Psoas muscle (tissue), 8 donors: ENCODE data around the gene KSR1. TPM values are rescaled to one million over a fixed set of nuclear protein-coding genes. Genes with fewer than 3 reads are reported as not detected.

Experiments
- ATAC-seq, 4 donors: fragments of 200-7000 bp; cut with Tn5 transposase; one replicate each; pipeline ENCODE4 v1.9.1; 2020; ENCODE audit warnings: moderate library complexity in 3 of 4, mild to moderate bottlenecking in 2 of 4
- DNase-seq, 2 donors: peaks; one replicate each; pipeline ENCODE4 v3.0.0-alpha.2; 2020
- H3K27ac ChIP-seq: fragments of 200-600 bp; one replicate; pipeline ENCODE4 v1.8.0; 2022
- H3K27me3 ChIP-seq, 3 donors: fragments of 200-600 bp in 1 of 3; one replicate each; pipeline versions ENCODE4 v1.6.1 to v1.8.0; 2013 to 2022; ENCODE audit warnings: low read length in 2 of 3, mild to moderate bottlenecking in 2 of 3, moderate library complexity in 1 of 3; ENCODE audit not compliant: insufficient read depth in 3 of 3
- H3K36me3 ChIP-seq, 2 donors: fragments of 200-600 bp in 1 of 2; one replicate each; pipeline versions ENCODE4 v1.6.1 to v1.8.0; 2013 to 2022; ENCODE audit warnings: low read depth in 1 of 2, mild to moderate bottlenecking in 1 of 2, moderate library complexity in 1 of 2; ENCODE audit not compliant: insufficient read depth in 1 of 2
- H3K4me1 ChIP-seq: fragments of 200-600 bp; one replicate; pipeline ENCODE4 v1.8.0; 2022
- H3K4me3 ChIP-seq: fragments of 200-600 bp; one replicate; pipeline ENCODE4 v1.8.0; 2022; ENCODE audit warnings: mild to moderate bottlenecking
- H3K9me3 ChIP-seq: fragments of 200-600 bp; one replicate; pipeline ENCODE4 v1.8.0; 2022
- WGBS, 3 donors: extraction: QIAGEN DNeasy Blood & Tissue Kit; methylation state at CpG; one replicate each; pipeline versions ENCODE4 v1.1.6 to v1.1.7; 2013; 5-methylcytosine and 5-hydroxymethylcytosine counted together
- intact Hi-C, 2 donors: fragments of 100-400 bp; cut with DNase I; formaldehyde crosslinking; loops; one replicate each; pipeline versions ENCODE4 v1.11.0 to v1.14.2; 2022
- polyA plus RNA-seq, 3 donors: library from polyadenylated mRNA; stranded (reverse); fragments of 200-250 nt; gene quantifications; one replicate each; pipeline ENCODE4 v1.2.3, GENCODE V29; 2013
- total RNA-seq, 4 donors: library from RNA; stranded (reverse); fragmentation: NEBNext Ultra II Directional in 2 of 4; extraction: Animal tissue kit (Norgen Biotek cat#: 25700) in 2 of 4; gene quantifications; one replicate each; pipeline versions ENCODE4 v1.2.1 to v1.2.4, GENCODE V29; 2021 to 2023
- TF ChIP-seq, protein P1 (sequence below): fragments of 200-600 bp; IDR thresholded peaks from one replicate; pipeline ENCODE4 v1.8.0; 2022; ENCODE audit warnings: antibody characterized with exemption
- donor health status: healthy with polysubstance abuse.
- donor health status: DM: no; HTN: no; CAD: no; lungs with moderate emphysema.
- donor health status: Bipolar disorder and iron deficiency.
- donor health status: healthy.
- donor health status: DM: yes; HTN: yes; CAD: no.
- donor health status: DM: no; HTN: no; CAD: no.
- donor health status: DM: no; HTN: no; CAD: no.
- donor health status: DM: yes; HTN: yes; CAD: no.

KSR1 gene
- total and polyA plus RNA-seq, 7 donors: 7.8 to 93.0 (median 46.5) TPM

DNA sequence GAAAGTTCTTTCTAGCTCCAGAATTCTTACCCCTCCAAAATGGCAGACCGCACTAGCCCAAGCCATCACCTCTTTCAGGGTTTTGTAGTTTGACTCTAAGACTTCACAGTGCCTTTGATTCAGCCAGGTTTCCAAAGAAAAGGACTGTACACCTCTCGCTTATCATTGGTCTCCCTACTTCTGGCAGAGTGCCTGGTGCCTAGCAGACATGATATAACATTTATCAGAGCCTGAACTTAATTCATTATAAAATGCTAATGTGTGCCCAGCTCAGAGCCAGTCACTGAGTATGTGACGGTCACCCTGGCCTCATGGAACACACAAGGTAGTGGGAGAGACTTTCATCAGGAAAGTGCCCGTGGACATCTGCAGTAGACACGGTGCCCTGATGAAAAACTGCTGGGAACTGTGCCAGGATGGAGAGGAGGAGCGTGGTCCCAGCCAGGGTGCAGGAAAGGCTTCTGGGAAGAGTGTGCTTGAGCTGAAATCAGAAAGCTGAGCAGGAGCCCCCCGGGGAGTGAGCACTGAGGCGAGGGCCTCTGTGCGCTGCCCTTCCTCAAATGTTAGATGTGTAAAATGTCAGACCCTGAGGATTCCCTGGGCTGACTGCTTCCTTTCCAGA lies 140.4 kb downstream of the KSR1 start:
- H3K36me3 ChIP-seq: peaks cover 0 to 93% of the 10 kb centered on the region in 2 donors
- no peak overlapping the region for H3K4me3 ChIP-seq
- H3K4me1 ChIP-seq: peaks cover 25% of the 10 kb centered on the region
- H3K27ac ChIP-seq: no peak overlapping the region
- DNase-seq: no peak
- ATAC-seq: no peak
- WGBS, 3 donors: 58 to 61% (median 58%) methylated on average over 9 of the region's 9 CpGs
- TF ChIP-seq, protein P1, sequence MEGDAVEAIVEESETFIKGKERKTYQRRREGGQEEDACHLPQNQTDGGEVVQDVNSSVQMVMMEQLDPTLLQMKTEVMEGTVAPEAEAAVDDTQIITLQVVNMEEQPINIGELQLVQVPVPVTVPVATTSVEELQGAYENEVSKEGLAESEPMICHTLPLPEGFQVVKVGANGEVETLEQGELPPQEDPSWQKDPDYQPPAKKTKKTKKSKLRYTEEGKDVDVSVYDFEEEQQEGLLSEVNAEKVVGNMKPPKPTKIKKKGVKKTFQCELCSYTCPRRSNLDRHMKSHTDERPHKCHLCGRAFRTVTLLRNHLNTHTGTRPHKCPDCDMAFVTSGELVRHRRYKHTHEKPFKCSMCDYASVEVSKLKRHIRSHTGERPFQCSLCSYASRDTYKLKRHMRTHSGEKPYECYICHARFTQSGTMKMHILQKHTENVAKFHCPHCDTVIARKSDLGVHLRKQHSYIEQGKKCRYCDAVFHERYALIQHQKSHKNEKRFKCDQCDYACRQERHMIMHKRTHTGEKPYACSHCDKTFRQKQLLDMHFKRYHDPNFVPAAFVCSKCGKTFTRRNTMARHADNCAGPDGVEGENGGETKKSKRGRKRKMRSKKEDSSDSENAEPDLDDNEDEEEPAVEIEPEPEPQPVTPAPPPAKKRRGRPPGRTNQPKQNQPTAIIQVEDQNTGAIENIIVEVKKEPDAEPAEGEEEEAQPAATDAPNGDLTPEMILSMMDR: no peak
- no peaks in the 10 kb centered on the region for H3K9me3 ChIP-seq
- intact Hi-C loops: no loop called here
- H3K27me3 ChIP-seq: no peaks in the 10 kb centered on the region

DNA sequence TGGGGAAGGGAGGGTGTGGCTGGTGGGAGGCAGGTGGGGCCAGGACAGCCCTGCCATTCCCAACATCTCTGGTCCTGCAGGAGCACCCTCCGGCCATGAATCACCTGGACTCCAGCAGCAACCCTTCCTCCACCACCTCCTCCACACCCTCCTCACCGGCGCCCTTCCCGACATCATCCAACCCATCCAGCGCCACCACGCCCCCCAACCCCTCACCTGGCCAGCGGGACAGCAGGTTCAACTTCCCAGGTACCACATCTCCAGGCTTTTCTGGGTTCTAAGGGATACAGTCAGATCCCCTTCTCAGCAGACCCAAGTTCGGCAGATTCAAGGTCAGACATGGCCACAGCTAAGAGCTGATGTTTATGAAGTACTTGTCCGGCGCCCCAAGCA lies 140.9 kb downstream of the KSR1 start:
- 86 to 90% (median 86%) methylated on average over 10 of the region's 10 CpGs for WGBS, 3 donors
- no peak overlapping the region for H3K27ac ChIP-seq
- no peaks in the 10 kb centered on the region for H3K9me3 ChIP-seq
- intact Hi-C loops: no loop called here
- peaks cover 0 to 91% of the 10 kb centered on the region in 2 donors for H3K36me3 ChIP-seq
- H3K27me3 ChIP-seq: no peaks in the 10 kb centered on the region
- ATAC-seq: no peak
- peaks cover 22% of the 10 kb centered on the region for H3K4me1 ChIP-seq
- TF ChIP-seq, protein P1: no peak
- H3K4me3 ChIP-seq: no peak overlapping the region
- no peak for DNase-seq

DNA sequence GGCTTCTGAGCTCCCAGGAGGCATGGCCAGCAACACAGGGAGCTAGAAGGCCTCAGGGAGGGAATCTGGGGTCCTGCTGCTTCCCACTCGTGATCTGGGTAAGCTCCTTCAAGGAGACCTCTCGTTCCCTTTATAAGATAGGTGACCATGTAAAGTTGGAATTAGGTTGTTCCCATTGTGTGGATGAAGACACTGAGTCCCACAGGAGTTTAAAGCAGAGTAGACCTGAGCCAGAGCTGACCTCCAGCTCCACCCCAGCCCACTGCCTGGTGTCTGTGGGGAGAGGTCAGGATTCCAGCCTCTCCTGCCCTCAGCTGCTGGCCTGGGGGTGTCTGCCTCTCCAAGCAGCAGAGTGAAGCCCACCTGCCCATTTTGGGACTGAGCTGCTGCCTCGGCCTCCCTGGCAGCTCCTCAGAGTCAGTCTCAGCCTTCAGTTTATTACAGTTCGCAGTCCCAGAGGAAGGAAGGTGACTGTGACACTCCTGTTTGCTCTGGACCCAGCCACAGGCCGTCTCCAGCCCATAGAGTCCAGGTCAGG lies 141.6 kb downstream of the KSR1 start:
- peak overlapping the region; percentile 30 for H3K27ac ChIP-seq
- DNase-seq (no peak), ATAC-seq (no peak)
- no peaks in the 10 kb centered on the region for H3K9me3 ChIP-seq
- no peaks in the 10 kb centered on the region for H3K27me3 ChIP-seq
- no peak overlapping the region for H3K4me3 ChIP-seq
- TF ChIP-seq, protein P1: no peak
- intact Hi-C loops: no loop called here
- 79 to 84% (median 84%) methylated on average over 5 of the region's 5 CpGs for WGBS, 3 donors
- peaks cover 0 to 91% of the 10 kb centered on the region in 2 donors for H3K36me3 ChIP-seq
- peaks cover 17% of the 10 kb centered on the region for H3K4me1 ChIP-seq

DNA sequence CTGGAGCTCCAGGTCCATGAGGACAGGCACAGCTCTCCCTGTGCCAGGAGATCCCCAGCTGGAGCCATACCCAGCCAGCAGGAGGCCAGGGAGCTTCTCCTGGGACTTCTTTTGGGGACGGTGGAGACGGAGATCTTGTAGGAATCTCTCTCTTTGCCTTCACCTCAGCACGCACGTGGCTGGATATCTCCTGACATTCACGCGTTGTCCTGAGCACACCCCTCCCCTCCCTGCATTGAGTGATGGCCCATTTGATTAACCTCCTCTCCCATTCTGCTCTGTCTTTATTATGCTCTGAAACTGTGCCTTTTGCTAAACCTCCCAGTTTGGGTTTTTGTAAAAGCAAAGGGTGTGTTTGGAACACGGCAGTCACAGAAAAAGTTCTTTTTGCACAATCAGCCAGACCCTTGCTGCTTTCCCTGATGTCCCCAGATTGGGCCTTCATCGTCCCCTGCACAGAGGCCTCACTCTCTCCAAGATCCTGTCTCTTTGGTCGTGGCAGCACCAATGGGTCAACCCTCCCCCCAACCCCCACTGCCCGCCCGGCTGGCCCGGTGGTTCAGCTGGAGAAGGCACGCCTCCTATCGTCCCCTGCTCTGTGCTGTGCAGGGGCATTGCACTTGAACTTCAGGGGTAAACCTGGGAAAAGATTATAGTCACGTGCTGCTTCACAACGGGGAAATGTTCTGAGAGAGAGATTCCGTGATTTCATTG lies 142.2 kb downstream of the KSR1 start:
- Histone ChIP-seq H3K27me3 (no peaks in the 10 kb centered on the region), H3K36me3 (peaks cover 0 to 91% of the 10 kb centered on the region in 2 donors), H3K4me3 (no peak overlapping the region), H3K4me1 (peaks cover 10% of the 10 kb centered on the region), H3K9me3 (no peaks in the 10 kb centered on the region), H3K27ac (peak overlapping the region; percentile 30)
- intact Hi-C loops: no loop called here
- ATAC-seq: no peak
- TF ChIP-seq, protein P1: no peak
- DNase-seq: no peak
- WGBS, 3 donors: 65 to 80% (median 65%) methylated on average over 17 of the region's 17 CpGs
